ENCODE data around the gene FBLN2. TPM values are rescaled to one million over a fixed set of nuclear protein-coding genes. Genes with fewer than 3 reads are reported as not detected.
A peak's percentile ranks its signal among the peaks of the same experiment; 100 is the strongest.

The FBLN2 gene
- total RNA-seq, 1 donor from 2014 or later, result 5.8 TPM

- peaks cover 3% of the 10 kb centered on the region for H3K4me1 Mint-ChIP-seq (ENCODE audit: low read depth)
- no peaks in the 10 kb centered on the region for H3K9me3 Mint-ChIP-seq (ENCODE audit: low read depth)
- DNase-seq (ENCODE audit: low spot score, unreplicated experiment), result no peak
- no peak overlapping the region for H3K4me3 Mint-ChIP-seq (ENCODE audit: low read depth)
- H3K36me3 Mint-ChIP-seq (ENCODE audit: insufficient read depth), result no peaks in the 10 kb centered on the region
- no peak overlapping the region for H3K27ac Mint-ChIP-seq
- peaks cover 26% of the 10 kb centered on the region for H3K27me3 Mint-ChIP-seq
- TF ChIP-seq CTCF (IDR thresholded peaks at IDR 0.05; ENCODE audit: unreplicated experiment), result no peak
Measured at GRCh38 chr3:13645801-13646637, 97.1 kb downstream of the FBLN2 start.

- no peaks in the 10 kb centered on the region for H3K36me3 Mint-ChIP-seq (ENCODE audit: insufficient read depth)
- DNase-seq (ENCODE audit: low spot score, unreplicated experiment), result no peak
- H3K9me3 Mint-ChIP-seq (ENCODE audit: low read depth), result no peaks in the 10 kb centered on the region
- H3K4me1 Mint-ChIP-seq (ENCODE audit: low read depth), result peaks cover 3% of the 10 kb centered on the region
- H3K27ac Mint-ChIP-seq, result no peak overlapping the region
- H3K27me3 Mint-ChIP-seq, result peaks cover 40% of the 10 kb centered on the region
- no peak overlapping the region for H3K4me3 Mint-ChIP-seq (ENCODE audit: low read depth)
- TF ChIP-seq CTCF (IDR thresholded peaks at IDR 0.05; ENCODE audit: unreplicated experiment), result no peak
Measured at GRCh38 chr3:13647298-13648059, 98.6 kb downstream of the FBLN2 start.

GRCh38 chr3:13648060-13649001 is 99.4 kb downstream of the FBLN2 start:
- H3K36me3 Mint-ChIP-seq (ENCODE audit: insufficient read depth), result no peaks in the 10 kb centered on the region
- peak; percentile 99 for TF ChIP-seq CTCF (IDR thresholded peaks at IDR 0.05; ENCODE audit: unreplicated experiment)
- H3K27ac Mint-ChIP-seq, result peak overlapping the region; percentile 17
- no peaks in the 10 kb centered on the region for H3K9me3 Mint-ChIP-seq (ENCODE audit: low read depth)
- H3K4me3 Mint-ChIP-seq (ENCODE audit: low read depth), result no peak overlapping the region
- peaks cover 43% of the 10 kb centered on the region for H3K27me3 Mint-ChIP-seq
- peak; percentile 87 for DNase-seq (ENCODE audit: low spot score, unreplicated experiment)
- H3K4me1 Mint-ChIP-seq (ENCODE audit: low read depth), result peaks cover 3% of the 10 kb centered on the region

GRCh38 chr3:13650210-13651056 is 101.5 kb downstream of the FBLN2 start:
- peak; percentile 100 for TF ChIP-seq CTCF (IDR thresholded peaks at IDR 0.05; ENCODE audit: unreplicated experiment)
- Mint-ChIP-seq H3K4me1 (ENCODE audit: low read depth) (peaks cover 3% of the 10 kb centered on the region), H3K27me3 (peaks cover 51% of the 10 kb centered on the region), H3K4me3 (ENCODE audit: low read depth) (no peak overlapping the region), H3K36me3 (ENCODE audit: insufficient read depth) (no peaks in the 10 kb centered on the region), H3K9me3 (ENCODE audit: low read depth) (no peaks in the 10 kb centered on the region), H3K27ac (peak overlapping the region; percentile 88)
- peak; percentile 90 for DNase-seq (ENCODE audit: low spot score, unreplicated experiment)
